OCI-LY3 (cell line): ENCODE data around the gene CAPN10.

ENCODE experiments used
- H2AFZ ChIP-seq: fragments of 200-600, 300-600 bp; shearing (Covaris generic); 2 replicates; pipeline ENCODE4 v1.6.0; 2014; ENCODE audit warnings: antibody characterized with exemption, low read depth, low read length
- H3K27ac ChIP-seq: fragments of 200-600, 300-600 bp; sonication (generic); 2 replicates; pipeline ENCODE4 v1.5.1; 2014; ENCODE audit warnings: mild to moderate bottlenecking, low read length, moderate library complexity, mixed read lengths
- H3K27me3 ChIP-seq: fragments of 200-600, 300-600 bp; sonication (generic); 2 replicates; pipeline ENCODE4 v1.6.1; 2014; ENCODE audit warnings: low read depth, low read length, mixed read lengths
- H3K36me3 ChIP-seq: fragments of 200-600, 300-600 bp; sonication (generic); replicated peaks from 2 replicates; pipeline ENCODE3; 2014; ENCODE audit warnings: low read depth, low read length, mixed read lengths
- H3K4me1 ChIP-seq: fragments of 300-600, 200-600 bp; sonication (generic); 2 replicates; pipeline ENCODE4 v1.6.1; 2014; ENCODE audit warnings: low read length, mixed read lengths
- H3K4me2 ChIP-seq: fragments of 200-600, 300-600 bp; sonication (generic); 2 replicates; pipeline ENCODE4 v1.6.1; 2014; ENCODE audit warnings: low read length, mixed read lengths
- H3K4me3 ChIP-seq: fragments of 300-600, 200-600 bp; sonication (generic); 2 replicates; pipeline ENCODE4 v1.5.1; 2014; ENCODE audit warnings: antibody characterized with exemption, mild to moderate bottlenecking, low read length, moderate library complexity
- H3K79me2 ChIP-seq: fragments of 300-600, 200-600 bp; shearing (Covaris generic); 2 replicates; pipeline ENCODE4 v1.6.1; 2014; ENCODE audit warnings: mild to moderate bottlenecking, low read length, mixed read lengths
- H3K9ac ChIP-seq: fragments of 300-600, 200-600 bp; shearing (Covaris generic); 2 replicates; pipeline ENCODE4 v1.6.0; 2014; ENCODE audit warnings: mild to moderate bottlenecking, low read length, moderate library complexity
- H3K9me3 ChIP-seq: fragments of 200-600, 300-600 bp; shearing (Covaris generic); 2 replicates; pipeline ENCODE4 v1.6.1; 2014; ENCODE audit warnings: low read length, mixed read lengths; ENCODE audit not compliant: insufficient read depth
- H4K20me1 ChIP-seq: fragments of 200-600, 300-600 bp; sonication (generic); 2 replicates; pipeline ENCODE4 v1.6.1; 2016; ENCODE audit warnings: low read length, mixed read lengths; ENCODE audit not compliant: insufficient read depth
- CTCF ChIP-seq: fragments of 200-600, 300-600 bp; sonication (generic); IDR thresholded peaks from 2 replicates; pipeline ENCODE4 v1.5.1; 2014; ENCODE audit warnings: antibody characterized with exemption, low read length, low read depth
- EZH2phosphoT487 ChIP-seq: fragments of 200-600 bp; shearing (Covaris generic); IDR thresholded peaks from 2 replicates; pipeline ENCODE4 v1.6.1; 2018; ENCODE audit warnings: antibody characterized with exemption, mixed run types, low read depth

The CAPN10 gene

GRCh38 chr2:240620149-240620731 lies 33.7 kb downstream of the CAPN10 start:
- no peaks in the 10 kb centered on the region for H3K79me2 ChIP-seq
- H3K4me1 ChIP-seq, result peaks cover 41% of the 10 kb centered on the region
- H3K9ac ChIP-seq, result peak overlapping the region; percentile 79
- H3K4me3 ChIP-seq, result peak overlapping the region; percentile 81
- no peaks in the 10 kb centered on the region for H3K36me3 ChIP-seq
- no peaks in the 10 kb centered on the region for H3K27me3 ChIP-seq
- peak overlapping the region; percentile 90 for H3K4me2 ChIP-seq
- H2AFZ ChIP-seq, result no peak overlapping the region
- no peaks in the 10 kb centered on the region for H4K20me1 ChIP-seq
- peak overlapping the region; percentile 58 for H3K27ac ChIP-seq
- TF ChIP-seq EZH2phosphoT487, result no peak
- TF ChIP-seq CTCF, result no peak
- H3K9me3 ChIP-seq, result no peaks in the 10 kb centered on the region

DNA sequence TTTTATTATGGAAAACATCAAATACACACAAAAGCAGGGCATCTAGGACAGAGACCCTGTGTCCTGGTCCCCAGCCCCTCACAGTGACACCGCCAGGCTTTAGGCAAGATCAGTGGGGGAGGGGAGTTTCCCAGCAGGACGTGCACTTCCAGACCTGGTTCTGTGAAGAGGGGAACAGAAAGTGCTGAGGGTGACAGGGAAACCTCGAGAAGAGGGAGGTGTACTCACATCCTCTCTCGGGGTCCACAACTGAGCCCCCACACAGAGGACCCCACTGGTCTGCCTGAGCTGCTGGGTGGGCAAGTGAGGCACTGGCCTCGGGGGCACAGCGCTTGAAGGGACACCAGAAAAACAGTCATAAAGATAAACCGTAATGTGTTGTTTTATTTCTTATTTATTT lies 34.3 kb downstream of the CAPN10 start:
- peak overlapping the region; percentile 81 for H3K4me3 ChIP-seq
- TF ChIP-seq EZH2phosphoT487 (no peak), CTCF (no peak)
- H3K9me3 ChIP-seq, result no peaks in the 10 kb centered on the region
- H3K4me1 ChIP-seq, result peaks cover 45% of the 10 kb centered on the region
- H3K27me3 ChIP-seq, result no peaks in the 10 kb centered on the region
- H3K79me2 ChIP-seq, result no peaks in the 10 kb centered on the region
- no peaks in the 10 kb centered on the region for H4K20me1 ChIP-seq
- peak overlapping the region; percentile 90 for H3K4me2 ChIP-seq
- H3K27ac ChIP-seq, result no peak overlapping the region
- H3K9ac ChIP-seq, result peak overlapping the region; percentile 79; the same call in 1 of the 2 replicates
- no peak overlapping the region for H2AFZ ChIP-seq
- no peaks in the 10 kb centered on the region for H3K36me3 ChIP-seq

- H3K9ac ChIP-seq, result no peak overlapping the region
- H3K4me2 ChIP-seq, result no peak overlapping the region
Measured at GRCh38 chr2:240622060-240622411, 35.5 kb downstream of the CAPN10 start.

More at GRCh38 chr2:240622060-240622411, 35.5 kb downstream of the CAPN10 start:
- no peaks in the 10 kb centered on the region for H3K79me2 ChIP-seq
- TF ChIP-seq EZH2phosphoT487 (no peak), CTCF (no peak)
- H3K27ac ChIP-seq, result no peak overlapping the region
- H3K9me3 ChIP-seq, result no peaks in the 10 kb centered on the region
- no peaks in the 10 kb centered on the region for H3K27me3 ChIP-seq
- H2AFZ ChIP-seq, result no peak overlapping the region
- peaks cover 51% of the 10 kb centered on the region for H3K4me1 ChIP-seq
- no peaks in the 10 kb centered on the region for H3K36me3 ChIP-seq
- no peak overlapping the region for H3K4me3 ChIP-seq
- no peaks in the 10 kb centered on the region for H4K20me1 ChIP-seq
